IMR-90 (cell line): ENCODE data around the gene RALGPS1. TPM values are rescaled to one million over a fixed set of nuclear protein-coding genes. Genes with fewer than 3 reads are reported as not detected.

Experiments used
- ATAC-seq: fragments of 200-7000 bp; cut with Tn5 transposase; 2 replicates; pipeline ENCODE4 v1.9.1; 2020; ENCODE audit warnings: low read depth, mild to moderate bottlenecking, moderate library complexity
- BruUV-seq: library from RNA; stranded (reverse); fragments of 400-500 nt; replicated peaks from 2 replicates; lab custom pipeline; 2021; lab: Mats Ljungman, UMichigan
- CTCF ChIA-PET: fragments of 300-600 bp; formaldehyde crosslinking; extraction: SDS; loops from one replicate; lab custom pipeline; 2021; ENCODE audit warnings: antibody characterized with exemption; lab: Yijun Ruan, JAX
- POLR2A ChIA-PET: fragments of 300-600 bp; sonication (Branson Sonifier 250); formaldehyde crosslinking; loops from one replicate; lab custom pipeline; 2022; ENCODE audit warnings: antibody characterized with exemption; ENCODE audit not compliant: unreplicated experiment; lab: Charles Lee
- DNase-seq: peaks from one replicate; pipeline ENCODE4 v3.0.0; 2013
- H2AFZ ChIP-seq: replicated peaks from 2 replicates; pipeline ENCODE3; 2013; ENCODE audit warnings: low read length, mild to moderate bottlenecking; ENCODE audit not compliant: poor library complexity
- H2AK5ac ChIP-seq: 2 replicates; pipeline ENCODE4 v1.6.1; 2013; ENCODE audit warnings: low read depth, low read length, inconsistent platforms
- H2AK9ac ChIP-seq: replicated peaks from 2 replicates; pipeline ENCODE3; 2013; ENCODE audit warnings: mild to moderate bottlenecking, low read depth, low read length, moderate library complexity; ENCODE audit not compliant: poor library complexity
- H2BK120ac ChIP-seq: 2 replicates; pipeline ENCODE4 v1.6.1; 2013; ENCODE audit warnings: low read depth, low read length, inconsistent platforms
- H2BK15ac ChIP-seq: 3 replicates; pipeline ENCODE4 v1.6.1; 2013; ENCODE audit warnings: low read depth, low read length, inconsistent platforms
- H2BK20ac ChIP-seq: 2 replicates; pipeline ENCODE4 v1.6.1; 2013; ENCODE audit warnings: low read depth, mild to moderate bottlenecking, inconsistent platforms, low read length, moderate library complexity
- H2BK5ac ChIP-seq: 2 replicates; pipeline ENCODE4 v1.6.1; 2013; ENCODE audit warnings: mild to moderate bottlenecking, low read depth, low read length, inconsistent platforms; ENCODE audit not compliant: poor library complexity, severe bottlenecking
- H3K14ac ChIP-seq: replicated peaks from 2 replicates; pipeline ENCODE4 v1.6.1; 2013; ENCODE audit warnings: low read depth, low read length, inconsistent platforms
- H3K18ac ChIP-seq: 2 replicates; pipeline ENCODE4 v1.6.1; 2013; ENCODE audit warnings: low read depth, low read length, control low read depth
- H3K23ac ChIP-seq: 2 replicates; pipeline ENCODE4 v1.6.1; 2013; ENCODE audit warnings: low read depth, low read length, inconsistent platforms
- H3K27ac ChIP-seq: 2 replicates; pipeline ENCODE4 v1.5.1; 2013; ENCODE audit warnings: mild to moderate bottlenecking, control low read depth, low read length; ENCODE audit not compliant: insufficient read depth
- H3K27me3 ChIP-seq: 2 replicates; pipeline ENCODE4 v1.6.1; 2013; ENCODE audit warnings: low read length; ENCODE audit not compliant: control insufficient read depth, insufficient read depth
- H3K36me3 ChIP-seq: 2 replicates; pipeline ENCODE4 v1.6.1; 2013; ENCODE audit warnings: low read length, mixed read lengths; ENCODE audit not compliant: control insufficient read depth, insufficient read depth
- H3K4ac ChIP-seq: 2 replicates; pipeline ENCODE4 v1.6.1; 2013; ENCODE audit warnings: low read depth, low read length, inconsistent platforms
- H3K4me1 ChIP-seq: 2 replicates; pipeline ENCODE4 v1.6.1; 2013; ENCODE audit warnings: low read length, mixed read lengths; ENCODE audit not compliant: control insufficient read depth, insufficient read depth
- H3K4me2 ChIP-seq: 2 replicates; pipeline ENCODE4 v1.6.1; 2013; ENCODE audit warnings: low read depth, mild to moderate bottlenecking, control low read depth, low read length, moderate library complexity
- H3K4me3 ChIP-seq: 2 replicates; pipeline ENCODE4 v1.5.1; 2013; ENCODE audit warnings: low read depth, mild to moderate bottlenecking, control low read depth, low read length, moderate library complexity; ENCODE audit not compliant: insufficient read depth
- H3K56ac ChIP-seq: 2 replicates; pipeline ENCODE4 v1.6.1; 2013; ENCODE audit warnings: low read length, inconsistent platforms; ENCODE audit not compliant: insufficient read depth; ENCODE audit errors: extremely low read depth
- H3K79me1 ChIP-seq, 2 experiments: 2 replicates each; pipeline ENCODE4 v1.6.1; 2013; ENCODE audit warnings: low read length in 2 of 2, inconsistent platforms in 1 of 2, low read depth in 1 of 2
- H3K9ac ChIP-seq: 2 replicates; pipeline ENCODE4 v1.6.1; 2013; ENCODE audit warnings: low read depth, low read length, control low read depth
- H3K9me1 ChIP-seq: 2 replicates; pipeline ENCODE4 v1.6.1; 2013; ENCODE audit warnings: low read length, inconsistent platforms; ENCODE audit not compliant: insufficient read depth
- H3K9me3 ChIP-seq: 2 replicates; pipeline ENCODE4 v1.6.1; 2013; ENCODE audit warnings: low read length; ENCODE audit not compliant: control insufficient read depth, insufficient read depth
- H4K20me1 ChIP-seq: 2 replicates; pipeline ENCODE4 v1.6.1; 2013; ENCODE audit warnings: low read length, inconsistent platforms; ENCODE audit not compliant: insufficient read depth
- H4K5ac ChIP-seq: 2 replicates; pipeline ENCODE4 v1.6.1; 2013; ENCODE audit warnings: mild to moderate bottlenecking, low read depth, low read length, control low read depth
- H4K8ac ChIP-seq, 2 experiments: 2 replicates each; pipeline ENCODE4 v1.6.1; 2013; ENCODE audit warnings: low read depth in 2 of 2, low read length in 2 of 2, control low read depth in 1 of 2, inconsistent platforms in 1 of 2
- H4K91ac ChIP-seq: 2 replicates; pipeline ENCODE4 v1.6.1; 2013; ENCODE audit warnings: low read depth, low read length, inconsistent platforms; ENCODE audit not compliant: insufficient read depth
- BHLHE40 ChIP-seq: fragments of 150-350 bp; IDR thresholded peaks from 2 replicates; pipeline ENCODE4 v1.6.1; 2016; ENCODE audit warnings: mild to moderate bottlenecking, low read depth, low read length
- CEBPB ChIP-seq: IDR thresholded peaks from 2 replicates; pipeline ENCODE4 v1.6.1; 2012; ENCODE audit warnings: low read depth, low read length, improper control_type of control experiment
- CHD1 ChIP-seq: IDR thresholded peaks from 2 replicates; pipeline ENCODE4 v1.6.1; 2012; ENCODE audit warnings: low read depth, low read length, improper control_type of control experiment
- CTCF ChIP-seq: conservative IDR thresholded peaks from 2 replicates; pipeline ENCODE4 v1.5.1; 2012; ENCODE audit warnings: mild to moderate bottlenecking, low read depth, low read length, improper control_type of control experiment
- MAFK ChIP-seq: IDR thresholded peaks from 2 replicates; pipeline ENCODE4 v1.6.1; 2012; ENCODE audit warnings: low read depth, low read length, improper control_type of control experiment
- MXI1 ChIP-seq: IDR thresholded peaks from 2 replicates; pipeline ENCODE4 v1.6.1; 2012; ENCODE audit warnings: low read depth, mild to moderate bottlenecking, low read length, moderate library complexity, borderline replicate concordance
- RCOR1 ChIP-seq: IDR thresholded peaks from 2 replicates; pipeline ENCODE4 v1.6.1; 2012; ENCODE audit warnings: mild to moderate bottlenecking, low read length, improper control_type of control experiment; ENCODE audit not compliant: insufficient replicate concordance
- SMC3 ChIP-seq: fragments of 150-350 bp; IDR thresholded peaks from 2 replicates; pipeline ENCODE4 v1.6.1; 2016; ENCODE audit warnings: low read depth, mild to moderate bottlenecking, antibody characterized with exemption, low read length, moderate library complexity
- WGBS, 2 experiments: methylation state at CpG; one replicate each; pipeline versions ENCODE4 v1.1.5 to v1.1.7; 2013; ENCODE audit warnings: missing lambda C conversion rate in 2 of 2; ENCODE audit not compliant: insufficient read length in 1 of 2; ENCODE audit errors: extremely low coverage in 2 of 2; 5-methylcytosine and 5-hydroxymethylcytosine counted together
- dilution Hi-C: fragments of 300-500 bp; cut with HindIII; formaldehyde crosslinking; loops from one replicate; pipeline ENCODE4 v1.14.3; 2018; ENCODE audit warnings: low sequenced_read_pairs; ENCODE audit not compliant: unreplicated experiment
- in situ Hi-C: fragments of 300-500 bp; cut with MboI; formaldehyde crosslinking; loops from 3 replicates; pipeline ENCODE4 v1.14.3; 2019; ENCODE audit warnings: low sequenced_read_pairs, inconsistent platforms, mixed read lengths
- intact Hi-C: fragments of 100-400 bp; cut with micrococcal nuclease; formaldehyde crosslinking; loops from 2 replicates; pipeline ENCODE4 v1.10.0; 2022
- polyA plus RNA-seq, 3 experiments: library from polyadenylated mRNA; depleted of rRNA; stranded (reverse); fragments of >200 nt; gene quantifications; 2 replicates each; pipeline ENCODE4 v1.2.3, GENCODE V29; 2012; ENCODE audit warnings: low replicate concordance in 1 of 3
- total RNA-seq: library from RNA; depleted of rRNA; stranded (reverse); fragments of >200 nt; gene quantifications from 2 replicates; pipeline ENCODE4 v1.2.3, GENCODE V29; 2012

RALGPS1 gene
- total and polyA plus RNA-seq, 2 of the 4 experiments (the other 2 are of a cell fraction), result 0.90 to 2.8 TPM

GRCh38 chr9:126876531-126876930, 38.1 kb upstream of the RALGPS1 start:
- Histone ChIP-seq H2BK15ac (no peak overlapping the region), H2BK20ac (no peak overlapping the region), H3K4me3 (no peak overlapping the region), H3K18ac (no peak overlapping the region), H2AK5ac (no peak overlapping the region), H2BK5ac (no peak overlapping the region), H3K9me3 (no peaks in the 10 kb centered on the region), H4K91ac (no peak overlapping the region), H3K14ac (no peak overlapping the region), H4K20me1 (peaks cover 46% of the 10 kb centered on the region), H2AK9ac (no peak overlapping the region), H3K27ac (no peak overlapping the region), H3K9ac (no peak overlapping the region), H3K23ac (no peak overlapping the region), H3K27me3 (no peaks in the 10 kb centered on the region), H3K36me3 (peaks cover 20% of the 10 kb centered on the region), H4K5ac (no peak overlapping the region), H4K8ac (no peak overlapping the region), H3K4me2 (no peak overlapping the region), H3K4me1 (peaks cover 3% of the 10 kb centered on the region), H3K4ac (no peak overlapping the region), H3K56ac (no peak overlapping the region), H2BK120ac (no peak overlapping the region), H3K9me1 (peaks cover 6% of the 10 kb centered on the region), H2AFZ (no peak overlapping the region), H3K79me1 (peaks cover 31 to 66% of the 10 kb centered on the region in 2 experiments)
- no peak for TF ChIP-seq RCOR1
- no peak for TF ChIP-seq BHLHE40
- TF ChIP-seq CHD1, result no peak
- no peak for TF ChIP-seq SMC3
- no peak for TF ChIP-seq MAFK
- no peak for TF ChIP-seq MXI1
- no peak for TF ChIP-seq CEBPB
- no peak for TF ChIP-seq CTCF
- ChIA-PET POLR2A (no interaction called here), CTCF (interaction anchor here (0.6 kb wide), 1 partner anchor 24 kb away, joined by 3 read pairs; no protein-coding TSS in a partner anchor)
- dilution Hi-C loops, result no loop called here
- no peak for ATAC-seq
- no CpG with 5 or more reads among the region's 4 CpGs for WGBS, 2 experiments
- intact Hi-C loops, result loop anchor here (10.0 kb wide), 1 partner anchor 352 kb away; no protein-coding TSS in a partner anchor
- no TSS peak for BruUV-seq
- no peak for DNase-seq
- in situ Hi-C loops, result no loop called here
